GM21576 (cell line): ENCODE results near the gene SERPINA3.
"Not testable (repeated sequence)": the region's sequence is repeated elsewhere in the genome, so short reads cannot be mapped to it uniquely, and the experiment has no call there.

Source experiments
- ATAC-seq: cut with Tn5 transposase; IDR thresholded peaks from one replicate; pipeline ENCODE4 v1.9.1; 2021; ENCODE audit warnings: mild to moderate bottlenecking, moderate library complexity; ENCODE audit not compliant: unreplicated experiment

The SERPINA3 gene

GRCh38 chr14:94612174-94612573 lies at the start of gene SERPINA3:
TSS of gene SERPINA3 (plus strand) at chr14:94612391. CDS start at chr14:94614442, 2,051 bp downstream.
- no peak for ATAC-seq

- no peak for ATAC-seq
Measured at GRCh38 chr14:94562941-94563883, 49.0 kb upstream of the SERPINA3 start.

- ATAC-seq: no peak
Measured at GRCh38 chr14:94564381-94564780, 47.8 kb upstream of the SERPINA3 start.

DNA sequence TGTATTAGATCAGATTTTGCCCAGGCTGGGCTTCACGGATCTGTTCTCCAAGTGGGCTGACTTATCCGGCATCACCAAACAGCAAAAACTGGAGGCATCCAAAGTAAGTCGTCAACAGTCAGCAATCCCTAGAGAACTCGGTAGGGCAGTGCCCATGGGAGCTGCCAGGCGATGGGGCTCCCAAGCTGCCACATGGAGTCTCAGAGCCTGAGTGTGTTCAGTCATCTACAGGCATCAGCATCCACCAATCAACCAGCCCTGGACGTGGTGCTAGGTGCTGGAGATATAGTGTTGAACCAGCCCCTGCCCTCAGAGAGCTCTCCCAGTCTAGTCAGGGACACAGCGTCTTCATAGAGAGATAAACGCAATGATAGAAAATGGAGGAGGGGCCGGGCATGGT lies 44.0 kb upstream of the SERPINA3 start:
- no peak for ATAC-seq

DNA sequence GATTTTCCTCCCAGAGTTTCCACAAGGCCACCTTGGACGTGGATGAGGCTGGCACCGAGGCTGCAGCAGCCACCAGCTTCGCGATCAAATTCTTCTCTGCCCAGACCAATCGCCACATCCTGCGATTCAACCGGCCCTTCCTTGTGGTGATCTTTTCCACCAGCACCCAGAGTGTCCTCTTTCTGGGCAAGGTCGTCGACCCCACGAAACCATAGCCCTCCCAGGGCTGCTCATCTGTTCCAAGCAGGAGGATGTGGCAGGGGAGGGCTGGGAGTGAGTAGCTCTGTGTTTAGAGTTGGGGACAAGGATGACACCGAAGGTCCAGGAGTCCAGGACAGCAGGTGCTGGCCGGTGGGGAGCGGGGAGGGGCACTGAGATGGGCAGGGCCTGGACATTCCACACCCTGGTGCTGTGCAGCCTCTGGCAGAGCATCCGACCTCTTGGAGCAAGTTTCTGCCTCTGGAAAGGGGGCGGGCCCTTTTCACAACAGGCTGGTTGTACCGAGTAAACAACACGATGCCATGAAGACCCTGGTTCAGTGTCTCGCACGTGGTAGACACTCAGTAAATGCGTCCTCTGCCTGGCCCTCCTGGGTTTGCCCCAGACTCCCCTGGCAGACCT lies 42.7 kb upstream of the SERPINA3 start:
- no peak for ATAC-seq

DNA sequence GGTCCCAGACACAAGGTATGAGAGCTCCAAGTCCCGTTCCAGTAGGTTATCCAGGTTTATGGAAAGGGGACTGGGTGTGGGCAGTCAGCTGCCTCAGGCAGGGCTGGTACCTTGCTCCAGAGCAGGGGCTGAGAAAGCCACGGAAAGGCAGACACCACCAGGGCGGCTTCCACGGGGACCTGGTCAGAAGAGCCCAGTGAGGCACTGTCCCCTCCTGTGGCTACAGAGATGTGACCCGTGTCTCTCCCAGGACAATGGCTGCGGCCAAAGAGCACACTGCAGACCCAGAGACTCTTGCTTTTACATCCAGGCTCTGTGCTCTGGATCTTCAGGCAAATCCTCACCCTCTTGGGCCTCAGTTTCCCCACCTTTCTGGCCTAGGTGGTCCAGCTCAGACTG lies 42.2 kb upstream of the SERPINA3 start:
- ATAC-seq: no peak

DNA sequence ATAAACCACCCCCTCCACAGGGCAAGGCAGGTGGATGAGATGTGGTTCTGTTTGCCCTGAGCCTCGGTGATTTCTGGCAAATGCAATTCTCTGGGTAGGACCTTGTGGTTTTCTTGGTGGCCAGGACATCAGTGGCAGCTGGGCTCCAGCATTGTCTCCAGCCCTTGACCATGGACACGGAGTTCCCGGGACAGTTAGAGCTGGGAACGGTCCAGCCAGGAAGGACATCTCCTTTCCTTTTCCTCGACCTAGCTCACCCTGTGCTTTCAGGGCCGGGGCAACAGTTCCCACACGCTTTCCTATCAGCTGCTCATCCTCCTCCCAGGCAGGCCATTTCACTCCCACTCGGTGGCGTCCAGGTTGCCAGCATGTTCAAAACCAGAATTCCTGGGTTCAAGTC lies 41.8 kb upstream of the SERPINA3 start:
- ATAC-seq: no peak

DNA sequence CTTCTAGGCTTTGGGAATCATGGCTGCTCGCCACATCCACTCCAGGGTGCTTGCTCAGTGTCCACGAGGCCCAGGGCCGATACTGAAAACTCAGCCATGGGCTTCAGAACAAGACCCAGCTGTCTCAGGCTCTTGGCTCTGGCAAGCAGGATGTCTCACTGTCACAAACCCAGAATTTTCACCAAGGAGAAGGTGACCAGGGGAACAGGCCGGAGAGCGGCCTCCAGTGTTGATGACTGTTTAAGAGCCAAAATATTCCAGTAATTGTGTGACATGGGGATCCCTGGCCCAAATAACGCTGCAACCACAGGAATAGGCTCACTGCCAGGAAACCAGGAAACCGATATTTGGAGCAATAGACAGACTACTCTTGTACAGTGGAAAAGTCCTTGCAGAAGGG lies 40.8 kb upstream of the SERPINA3 start:
- no peak for ATAC-seq

DNA sequence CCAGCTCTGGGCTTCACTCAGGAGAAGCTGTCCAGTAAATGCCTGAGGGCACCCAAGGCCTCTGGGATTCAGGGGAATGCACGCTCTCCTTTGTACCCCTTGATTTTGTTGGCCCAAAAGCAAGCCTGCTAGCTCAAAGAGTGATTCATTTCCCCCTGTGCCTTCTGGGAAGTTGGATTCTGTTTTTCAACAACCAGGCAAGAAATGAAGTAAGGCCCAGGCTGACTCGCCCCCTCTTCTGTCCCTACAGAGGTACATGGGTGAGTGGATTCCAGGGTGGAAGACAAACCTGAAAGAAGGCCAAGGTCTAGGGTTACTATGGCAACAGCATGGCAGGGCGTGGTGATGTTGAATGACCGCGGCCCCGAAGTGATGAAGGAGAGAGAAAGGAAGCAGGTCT lies 40.2 kb upstream of the SERPINA3 start:
- no peak for ATAC-seq

DNA sequence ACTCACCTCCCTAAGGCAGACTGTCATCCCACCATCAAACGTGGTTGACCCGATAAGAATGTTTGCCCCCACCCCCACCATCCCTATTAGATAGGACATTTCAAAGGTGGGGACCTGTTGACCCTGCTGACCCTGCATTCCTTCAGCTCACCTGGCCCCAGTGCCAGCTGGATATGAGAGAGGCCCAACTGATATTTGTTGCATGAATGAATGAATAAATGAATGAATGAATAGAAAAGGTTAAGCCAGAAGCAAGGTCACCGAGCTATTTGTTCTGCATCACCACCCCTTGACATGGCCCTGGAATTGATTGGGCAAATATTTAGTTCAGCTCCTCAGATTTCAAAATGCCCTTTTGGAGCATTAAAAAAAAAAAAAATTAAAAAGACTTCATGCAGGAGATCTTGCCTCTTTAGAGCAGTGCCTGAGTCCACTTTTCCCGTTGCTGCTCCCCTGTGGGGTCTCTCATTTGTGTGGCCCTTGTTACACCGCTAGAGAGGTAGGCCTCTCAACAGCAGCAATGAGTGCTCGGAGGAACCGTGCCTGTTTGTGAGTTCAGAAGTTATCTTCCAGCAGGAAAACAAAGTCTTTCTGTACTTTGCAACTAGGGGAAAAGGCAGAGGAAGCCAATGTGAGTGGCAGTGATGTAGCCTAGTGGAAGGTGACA lies 39.4 kb upstream of the SERPINA3 start:
- no peak for ATAC-seq

GRCh38 chr14:94573475-94574277 lies 38.5 kb upstream of the SERPINA3 start:
- no peak for ATAC-seq

- ATAC-seq: no peak
Measured at GRCh38 chr14:94574336-94574735, 37.9 kb upstream of the SERPINA3 start.

DNA sequence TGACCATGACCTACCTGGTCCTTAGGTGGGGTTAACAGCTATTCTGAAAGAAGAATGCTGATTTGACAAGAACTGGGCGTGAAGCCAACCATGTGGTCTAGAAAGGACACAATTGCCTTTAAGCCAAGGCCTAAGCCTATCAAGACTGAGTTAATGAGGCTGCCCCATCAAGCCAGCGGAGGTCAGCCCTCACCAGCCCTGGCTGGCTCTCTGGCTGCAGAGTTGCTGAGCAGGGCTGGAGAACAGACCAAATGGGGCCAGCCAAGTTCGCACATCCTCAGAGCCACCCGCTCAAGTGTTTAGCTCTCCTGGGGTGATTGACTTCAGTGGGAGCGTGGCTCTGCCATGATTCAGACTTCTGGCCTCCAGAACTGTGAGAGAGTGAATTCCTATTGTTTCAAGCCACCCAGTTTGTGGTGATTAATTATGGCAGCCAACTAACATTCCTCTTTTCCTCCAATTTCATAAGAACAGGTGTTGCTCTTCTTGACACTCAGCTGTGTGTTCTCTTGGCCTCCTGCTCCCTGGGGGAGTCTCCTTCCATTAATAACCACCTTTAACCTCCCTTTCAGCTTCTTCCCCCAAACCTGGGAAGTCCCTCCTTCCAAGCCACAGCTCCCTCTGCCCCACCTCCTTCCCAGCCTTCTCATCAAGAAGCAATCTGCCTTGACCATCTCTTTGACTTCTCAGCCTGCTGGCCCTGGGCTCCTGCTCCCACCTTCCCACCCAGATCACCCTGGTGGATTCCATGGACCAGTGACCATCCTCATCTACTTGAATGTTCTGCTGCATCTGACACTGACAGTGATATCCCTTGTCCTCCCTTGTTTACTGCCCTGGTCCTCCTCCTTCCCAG lies 36.2 kb upstream of the SERPINA3 start:
- ATAC-seq: no peak

GRCh38 chr14:94577472-94577871 lies 34.7 kb upstream of the SERPINA3 start:
- ATAC-seq: not testable (repeated sequence)

DNA sequence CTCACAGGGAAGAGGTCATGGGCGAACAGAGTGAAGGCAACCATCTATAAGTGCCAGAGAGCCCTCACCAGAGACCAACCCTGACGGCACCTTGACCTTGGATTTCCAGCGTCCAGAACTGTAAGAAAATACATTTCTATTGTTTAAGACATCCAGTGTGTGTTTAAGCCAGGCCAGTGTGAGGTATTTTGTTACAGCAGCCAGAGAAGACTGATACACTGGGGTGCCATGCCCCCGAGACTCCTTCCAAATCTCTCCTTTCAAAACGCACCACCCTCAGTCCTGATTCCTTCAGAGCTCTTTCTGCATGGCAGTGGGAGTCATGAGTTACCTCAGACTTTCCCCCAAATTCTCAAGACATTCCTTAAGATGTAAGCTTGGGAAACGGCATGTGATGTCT lies 33.5 kb upstream of the SERPINA3 start:
- ATAC-seq: no peak

DNA sequence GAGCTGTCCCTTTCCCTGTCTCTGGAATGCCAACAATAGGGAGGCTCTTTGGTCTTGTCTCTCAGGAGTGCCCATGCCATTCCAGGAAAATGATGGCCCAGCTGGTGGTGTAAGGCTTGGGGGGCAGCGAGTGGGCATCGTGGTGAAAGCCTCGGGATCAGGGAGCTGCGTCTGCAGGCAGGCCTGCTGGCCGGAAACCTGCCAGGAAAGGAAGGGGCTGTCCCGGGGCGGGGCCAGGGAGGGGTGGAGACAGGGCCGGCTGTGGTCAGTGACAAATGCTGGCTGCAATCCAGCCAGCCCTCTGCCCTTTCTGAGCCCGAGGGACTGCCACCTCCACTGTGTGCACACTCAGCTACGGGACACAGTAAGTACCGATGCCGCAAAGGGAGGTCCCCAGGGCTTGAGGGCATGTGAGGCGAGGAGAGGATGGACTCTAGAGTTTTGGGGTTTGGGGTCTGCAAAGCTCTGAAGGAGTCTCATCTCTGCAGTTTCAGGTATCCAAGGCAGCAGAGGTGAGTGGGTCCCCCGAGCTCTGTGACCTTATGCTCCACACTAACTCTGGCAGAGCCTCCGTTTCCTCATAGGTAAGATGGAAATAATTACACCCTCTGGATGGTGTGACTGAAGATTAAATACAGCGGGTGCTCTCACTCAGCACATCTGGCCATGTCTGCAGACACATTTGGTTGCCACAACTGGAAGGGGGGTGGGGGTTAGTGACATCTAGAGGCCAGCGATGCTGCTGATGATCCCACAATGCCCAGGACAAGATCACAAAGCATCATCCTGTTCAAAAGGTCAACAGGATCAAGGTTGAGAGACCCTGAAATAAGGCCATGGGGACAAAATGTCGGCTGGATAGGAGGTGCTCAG lies 30.8 kb upstream of the SERPINA3 start, which contains the start of gene SERPINA5:
Gene SERPINA5 (plus strand): TSS at position 300 of the 873 bp plus-strand sequence. CDS start 5,937 bp downstream, outside the sequence.
- no peak for ATAC-seq

- ATAC-seq: no peak
Measured at GRCh38 chr14:94582199-94582750, 29.9 kb upstream of the SERPINA3 start.

DNA sequence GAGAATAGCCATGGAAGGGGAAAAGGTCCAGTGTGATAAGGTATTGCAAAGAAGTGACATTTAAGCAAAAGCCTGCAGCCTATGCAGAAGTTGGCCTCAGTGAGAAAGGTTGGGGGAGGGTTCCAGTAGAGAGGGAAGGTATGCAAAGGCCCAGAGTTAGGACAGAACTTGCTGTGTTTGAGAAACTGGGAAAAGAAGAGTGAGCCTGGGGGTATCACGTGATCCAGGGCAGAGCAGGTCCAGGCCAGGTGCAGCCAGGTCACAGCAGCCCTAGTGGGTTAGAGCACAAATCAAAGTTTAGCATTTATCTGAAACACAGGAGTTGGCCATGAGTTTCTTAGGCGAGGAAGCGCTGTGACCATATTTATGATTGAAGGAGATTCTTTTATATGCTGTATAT lies 29.3 kb upstream of the SERPINA3 start:
- ATAC-seq: no peak

DNA sequence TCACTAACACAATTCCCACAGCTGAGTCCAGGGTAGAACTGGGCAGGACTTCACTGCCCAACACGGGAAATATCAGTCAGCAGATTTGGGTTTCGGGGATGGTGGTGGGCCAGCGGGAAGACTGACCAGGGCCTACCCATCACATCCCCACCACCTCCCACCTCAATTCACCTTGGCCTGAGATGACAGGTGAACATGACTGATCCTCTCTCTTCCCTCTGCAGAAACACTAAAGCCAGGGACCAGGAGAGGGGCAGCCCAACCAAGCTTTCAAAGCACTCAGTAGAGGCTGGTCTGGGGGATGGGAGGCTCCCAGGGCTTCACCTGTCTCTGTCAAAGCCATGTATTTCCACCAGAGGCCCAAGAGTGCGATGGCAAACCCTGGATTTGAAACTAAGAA lies 28.6 kb upstream of the SERPINA3 start:
- ATAC-seq: no peak
